ENCODE results near the gene USP9X.

DNA sequence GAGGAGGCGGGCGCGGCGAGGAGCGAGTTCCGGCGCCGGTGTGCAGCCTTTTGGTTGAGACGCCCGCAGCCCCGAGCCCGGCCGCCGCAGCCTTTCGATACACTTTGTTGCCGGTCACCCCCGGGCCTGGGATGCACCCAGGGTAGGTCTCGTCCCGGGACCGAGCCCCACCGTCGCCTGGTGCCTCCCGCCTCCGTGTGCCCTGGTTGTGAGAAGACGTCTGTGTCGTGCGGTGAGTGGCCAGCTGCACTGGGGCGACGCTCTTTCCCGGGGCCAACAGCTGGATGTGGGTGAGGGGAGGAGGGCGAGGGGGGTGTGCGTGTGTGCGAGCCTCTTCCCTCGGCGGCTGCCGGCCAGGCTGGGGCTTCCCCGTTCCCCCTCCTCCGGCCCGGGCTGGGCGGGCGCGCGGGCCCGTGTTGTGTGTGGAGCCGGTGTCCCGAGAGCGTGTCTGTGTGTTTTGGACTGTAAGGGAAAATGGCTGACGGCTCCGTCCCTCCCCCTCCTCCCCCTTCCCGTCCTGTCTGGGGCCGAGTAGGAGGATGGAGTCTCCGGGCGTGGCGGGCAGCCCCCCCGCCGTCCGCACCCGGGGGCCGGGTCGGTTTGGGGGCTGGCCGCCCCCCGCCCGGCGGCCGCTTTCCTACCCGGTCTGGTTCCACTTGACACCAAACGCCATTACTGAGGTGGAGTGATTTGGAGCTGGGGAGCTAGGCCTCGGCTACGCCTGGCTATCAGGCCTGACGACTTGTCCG is 807 bp downstream of the USP9X start:
- TF ChIP-seq, protein P1, sequence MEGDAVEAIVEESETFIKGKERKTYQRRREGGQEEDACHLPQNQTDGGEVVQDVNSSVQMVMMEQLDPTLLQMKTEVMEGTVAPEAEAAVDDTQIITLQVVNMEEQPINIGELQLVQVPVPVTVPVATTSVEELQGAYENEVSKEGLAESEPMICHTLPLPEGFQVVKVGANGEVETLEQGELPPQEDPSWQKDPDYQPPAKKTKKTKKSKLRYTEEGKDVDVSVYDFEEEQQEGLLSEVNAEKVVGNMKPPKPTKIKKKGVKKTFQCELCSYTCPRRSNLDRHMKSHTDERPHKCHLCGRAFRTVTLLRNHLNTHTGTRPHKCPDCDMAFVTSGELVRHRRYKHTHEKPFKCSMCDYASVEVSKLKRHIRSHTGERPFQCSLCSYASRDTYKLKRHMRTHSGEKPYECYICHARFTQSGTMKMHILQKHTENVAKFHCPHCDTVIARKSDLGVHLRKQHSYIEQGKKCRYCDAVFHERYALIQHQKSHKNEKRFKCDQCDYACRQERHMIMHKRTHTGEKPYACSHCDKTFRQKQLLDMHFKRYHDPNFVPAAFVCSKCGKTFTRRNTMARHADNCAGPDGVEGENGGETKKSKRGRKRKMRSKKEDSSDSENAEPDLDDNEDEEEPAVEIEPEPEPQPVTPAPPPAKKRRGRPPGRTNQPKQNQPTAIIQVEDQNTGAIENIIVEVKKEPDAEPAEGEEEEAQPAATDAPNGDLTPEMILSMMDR (IDR thresholded peaks at IDR 0.05) = no peak
- peak; percentile 7 to 29 for TF ChIP-seq POLR2AphosphoS5 (IDR thresholded peaks at IDR 0.05)
